Pancreas (tissue), 10 donors: ENCODE results near the gene IL1RAPL2. TPM values are rescaled to one million over a fixed set of nuclear protein-coding genes. Genes with fewer than 3 reads are reported as not detected.

ENCODE experiments used
- ATAC-seq, 4 donors: fragments of 200-7000 bp; cut with Tn5 transposase; one replicate each; pipeline versions ENCODE4 v1.8.0 to v1.9.1; 2020; ENCODE audit warnings: mild to moderate bottlenecking in 4 of 4, moderate library complexity in 4 of 4
- DNase-seq, 6 donors: peaks; one replicate each; pipeline ENCODE4 v3.0.0-alpha.2; 2020
- FAIRE-seq: peaks from 2 replicates; lab custom pipeline; 2012; peaks lifted over from hg19 to GRCh38; lab: Jason Lieb, UNC
- H3K27ac ChIP-seq, 4 donors: fragments of 200-600 bp; sonication (generic); 1 replicate in 3 of 4; 2 replicates in 1 of 4; pipeline versions ENCODE4 v1.5.0 to v1.8.0; 2020
- H3K27me3 ChIP-seq, 4 donors: fragments of 200-600 bp; one replicate each; pipeline ENCODE4 v1.8.0; 2021
- H3K36me3 ChIP-seq, 3 donors: fragments of 200-600 bp; sonication (generic) in 1 of 3; one replicate each; pipeline versions ENCODE4 v1.5.0 to v1.8.0; 2020 to 2021
- H3K4me1 ChIP-seq, 3 donors: fragments of 200-600 bp; one replicate each; pipeline ENCODE4 v1.8.0; 2021
- H3K4me3 ChIP-seq, 4 donors: fragments of 200-600 bp; sonication (generic) in 2 of 4; one replicate each; pipeline versions ENCODE4 v1.5.0 to v1.8.0; 2020 to 2021
- H3K9me3 ChIP-seq, 4 donors: fragments of 200-600 bp; one replicate each; pipeline ENCODE4 v1.8.0; 2021
- CTCF ChIP-seq, 4 donors: fragments of 200-600 bp; sonication (generic) in 3 of 4; IDR thresholded peaks; one replicate each; pipeline versions ENCODE4 v1.5.0 to v1.8.0; 2021; ENCODE audit warnings: antibody characterized with exemption in 4 of 4
- WGBS, 2 donors: extraction: QIAGEN DNeasy Blood & Tissue Kit; methylation state at CpG; one replicate each; pipeline ENCODE4 v1.1.7; 2013; 5-methylcytosine and 5-hydroxymethylcytosine counted together
- intact Hi-C, 3 donors: fragments of 100-400 bp; cut with DNase I; formaldehyde crosslinking; loops; one replicate each; pipeline versions ENCODE4 v1.11.1 to v1.14.2; 2022
- polyA plus RNA-seq, 2 donors: library from polyadenylated mRNA; stranded (reverse); fragments of 200-250 nt; gene quantifications; one replicate each; pipeline ENCODE4 v1.2.3, GENCODE V29; 2013
- total RNA-seq, 6 donors: library from RNA; stranded (reverse); fragmentation: NEBNext Ultra II Directional in 4 of 6; extraction: Animal tissue kit (Norgen Biotek cat#: 25700) in 4 of 6; gene quantifications; one replicate each; pipeline versions ENCODE4 v1.2.1 to v1.2.4, GENCODE V29; 2021 to 2023
- donor health status: healthy with polysubstance abuse.
- donor health status: DM: no; HTN: no; CAD: no; lungs with moderate emphysema.
- donor health status: DM: no; HTN: no; CAD: no.
- donor health status: control.
- donor health status: control.
- donor health status: Bipolar disorder and iron deficiency.
- donor health status: DM: yes; HTN: yes; CAD: no.
- donor health status: DM: no; HTN: no; CAD: no.
- donor health status: DM: no; HTN: no; CAD: no.
- donor health status: DM: yes; HTN: yes; CAD: no.

The IL1RAPL2 gene
- total and polyA plus RNA-seq, 8 donors = 0.09 TPM; not detected in 7

- Histone ChIP-seq H3K9me3 (no peaks in the 10 kb centered on the region), H3K4me3 (no peak overlapping the region), H3K27ac (no peak overlapping the region), H3K27me3 (peaks cover 0 to 6% (median 0%) of the 10 kb centered on the region in 4 donors), H3K36me3 (no peaks in the 10 kb centered on the region), H3K4me1 (no peaks in the 10 kb centered on the region)
- no peak for TF ChIP-seq CTCF (IDR thresholded peaks at IDR 0.05)
- 56 to 62% methylated on average over 2 of the region's 2 CpGs for WGBS, 2 donors
- intact Hi-C loops = no loop called here
- no peak for DNase-seq
- no peak for FAIRE-seq
- ATAC-seq = no peak
Observed at GRCh38 chrX:105696870-105697269, 1130.9 kb downstream of the IL1RAPL2 start.

- Histone ChIP-seq H3K4me1 (no peaks in the 10 kb centered on the region), H3K36me3 (no peaks in the 10 kb centered on the region), H3K4me3 (no peak overlapping the region), H3K9me3 (no peaks in the 10 kb centered on the region), H3K27ac (no peak overlapping the region), H3K27me3 (peaks cover 0 to 6% (median 0%) of the 10 kb centered on the region in 4 donors)
- TF ChIP-seq CTCF (IDR thresholded peaks at IDR 0.05) = no peak
- ATAC-seq = no peak
- no peak for DNase-seq
- FAIRE-seq = no peak
- intact Hi-C loops = no loop called here
- 27% methylated on average over 2 of the region's 2 CpGs for WGBS, 2 donors
Observed at GRCh38 chrX:105697984-105698781, 1132.2 kb downstream of the IL1RAPL2 start.

- ATAC-seq = no peak
- Histone ChIP-seq H3K9me3 (no peaks in the 10 kb centered on the region), H3K4me1 (no peaks in the 10 kb centered on the region), H3K27ac (no peak overlapping the region), H3K27me3 (peaks cover 0 to 6% (median 2%) of the 10 kb centered on the region in 4 donors), H3K4me3 (no peak overlapping the region), H3K36me3 (no peaks in the 10 kb centered on the region)
- TF ChIP-seq CTCF (IDR thresholded peaks at IDR 0.05) = no peak
- WGBS, 2 donors = 34 to 38% methylated on average over 1 of the region's 1 CpG
- intact Hi-C loops = no loop called here
- no peak for FAIRE-seq
- DNase-seq = no peak
Observed at GRCh38 chrX:105700331-105700730, 1134.3 kb downstream of the IL1RAPL2 start.

GRCh38 chrX:105701310-105702052 lies 1135.5 kb downstream of the IL1RAPL2 start:
- intact Hi-C loops = no loop called here
- 47 to 53% methylated on average over 3 of the region's 3 CpGs for WGBS, 2 donors
- Histone ChIP-seq H3K9me3 (no peaks in the 10 kb centered on the region), H3K27ac (no peak overlapping the region), H3K27me3 (peaks cover 0 to 6% (median 2%) of the 10 kb centered on the region in 4 donors), H3K36me3 (no peaks in the 10 kb centered on the region), H3K4me3 (no peak overlapping the region), H3K4me1 (no peaks in the 10 kb centered on the region)
- no peak for DNase-seq
- no peak for TF ChIP-seq CTCF (IDR thresholded peaks at IDR 0.05)
- ATAC-seq = no peak
- FAIRE-seq = peak; percentile 23
